NCI-H187 (cell line): ENCODE results near the gene MYRFL.

Experiments used
- DNase-seq, 2 experiments: peaks; one replicate each; lab custom pipeline; 2025; lab: John Stamatoyannopoulos, UW

Gene MYRFL

GRCh38 chr12:69897744-69898143 lies 72.7 kb downstream of the MYRFL start:
- DNase-seq = no peak

GRCh38 chr12:69898236-69898635 lies 73.2 kb downstream of the MYRFL start:
- DNase-seq = no peak

DNA sequence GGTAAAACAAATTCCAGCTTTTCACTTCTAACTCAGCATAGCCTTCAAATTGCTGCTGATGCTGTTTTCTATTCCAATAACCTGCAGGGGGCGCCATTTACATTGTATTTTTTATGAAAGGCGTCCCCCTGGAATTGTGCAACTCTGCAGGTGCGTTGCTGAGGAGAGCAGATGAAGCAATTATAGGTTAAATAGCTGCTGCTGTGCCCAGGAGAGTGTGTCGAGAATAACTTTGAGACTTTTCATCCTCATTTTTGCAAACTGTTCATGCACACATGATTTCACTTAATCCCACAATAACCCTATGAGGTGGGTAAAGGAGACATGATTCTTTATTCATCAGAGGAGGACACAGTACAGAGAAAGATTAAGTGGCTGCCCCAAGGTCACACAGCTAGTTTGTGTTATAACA lies 75.7 kb downstream of the MYRFL start:
- peak; percentile 45 to 79 for DNase-seq

GRCh38 chr12:69901221-69901905 lies 76.3 kb downstream of the MYRFL start:
- no peak for DNase-seq

- DNase-seq = no peak
Observed at GRCh38 chr12:69903548-69903947, 78.5 kb downstream of the MYRFL start.

- no peak for DNase-seq
Observed at GRCh38 chr12:69904777-69905176, 79.8 kb downstream of the MYRFL start.

DNA sequence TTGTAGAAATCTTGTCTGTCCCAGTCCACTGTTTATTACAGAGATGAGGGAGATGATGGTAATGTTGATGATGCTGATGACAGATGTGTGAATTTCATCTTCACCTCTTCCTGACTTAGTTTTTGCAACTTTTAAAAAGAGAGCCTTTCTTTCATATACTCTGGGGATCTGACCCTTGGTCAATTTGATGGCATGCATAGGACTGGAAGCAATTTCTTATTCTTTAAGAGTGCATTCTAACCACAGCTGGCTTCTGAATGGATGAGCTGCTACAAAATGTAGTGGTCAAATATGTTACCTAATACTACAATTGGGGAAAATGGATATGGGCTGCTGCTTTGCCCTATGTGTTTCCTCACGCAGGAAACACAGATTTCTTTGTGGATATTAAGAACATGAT lies 80.8 kb downstream of the MYRFL start:
- no peak for DNase-seq

GRCh38 chr12:69906411-69907216 lies 81.6 kb downstream of the MYRFL start:
- DNase-seq = no peak

- DNase-seq = no peak
Observed at GRCh38 chr12:69908203-69908602, 83.2 kb downstream of the MYRFL start.

DNA sequence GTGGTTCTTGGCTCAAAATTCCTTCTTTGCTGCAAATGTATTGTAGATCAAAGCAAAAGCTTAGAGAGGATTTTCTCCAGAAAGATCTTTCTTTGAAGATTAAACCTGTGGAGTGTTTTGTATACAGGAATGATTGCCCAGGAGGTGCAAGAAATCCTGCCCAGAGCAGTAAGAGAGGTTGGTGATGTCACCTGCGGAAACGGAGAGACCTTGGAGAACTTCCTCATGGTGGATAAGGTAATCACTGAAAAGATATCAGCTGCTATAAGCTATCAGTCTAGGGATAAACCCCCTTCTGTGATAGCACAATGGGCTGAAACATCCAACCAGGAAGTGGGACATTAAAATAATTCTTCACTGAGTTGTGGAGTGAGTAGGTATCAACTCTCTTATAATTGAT lies 85.7 kb downstream of the MYRFL start:
- DNase-seq = no peak

DNA sequence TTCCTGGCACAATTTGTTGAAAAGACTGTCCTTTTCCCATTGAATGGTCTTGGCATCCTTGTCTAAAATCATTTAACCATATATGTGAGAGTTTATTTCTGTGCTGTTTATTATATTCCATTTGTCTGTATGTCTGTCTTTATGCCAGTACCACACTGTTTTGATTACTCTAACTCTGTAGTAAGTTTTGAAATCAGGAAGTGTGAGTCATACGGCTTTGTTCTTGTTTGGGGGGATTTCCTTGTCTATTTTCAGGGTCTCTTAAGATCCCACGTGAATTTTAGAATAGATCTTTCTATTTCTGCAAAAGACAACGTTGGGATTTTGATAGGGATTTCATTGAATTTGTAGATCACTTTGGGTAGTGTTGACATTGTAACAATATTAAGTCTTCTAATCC lies 88.5 kb downstream of the MYRFL start:
- no peak for DNase-seq

DNA sequence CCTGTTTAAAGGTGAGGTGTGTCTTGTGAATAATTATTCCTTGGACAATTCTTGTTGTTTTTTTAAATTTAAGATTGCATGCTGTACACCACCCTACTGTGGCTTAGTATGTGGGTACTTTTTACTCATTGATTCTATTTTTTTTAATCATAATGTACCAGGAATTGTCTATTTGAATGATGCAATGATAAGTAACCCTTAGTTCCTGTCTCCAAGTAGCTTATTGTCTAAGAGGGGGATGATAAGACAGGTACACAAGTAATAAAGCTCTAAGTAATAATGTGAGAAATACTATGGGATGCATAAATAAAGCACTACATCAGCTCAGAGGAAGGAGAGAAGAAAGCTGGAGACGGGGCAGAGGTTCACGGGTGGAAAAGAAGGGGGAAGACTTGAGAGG lies 90.9 kb downstream of the MYRFL start:
- DNase-seq = no peak

- no peak for DNase-seq
Observed at GRCh38 chr12:69916544-69917235, 91.7 kb downstream of the MYRFL start.

DNA sequence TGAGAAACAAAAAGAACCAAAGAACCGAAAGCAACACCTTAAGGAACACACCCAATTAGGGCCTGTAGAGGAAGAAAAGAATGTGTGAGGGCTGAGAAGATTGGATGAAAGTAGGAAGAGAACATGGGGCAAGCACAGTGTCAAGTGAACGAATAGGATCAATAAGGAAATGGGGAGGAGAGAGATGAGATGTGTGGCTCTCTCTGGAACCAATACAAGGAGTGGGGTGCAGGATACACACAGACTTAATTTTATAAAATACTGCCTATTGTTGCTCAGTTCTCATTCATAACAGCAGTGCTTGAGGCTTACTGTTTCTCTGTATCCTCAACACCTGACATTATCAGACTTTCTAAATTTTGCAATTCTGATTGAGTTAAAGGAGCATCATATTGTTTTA lies 93.3 kb downstream of the MYRFL start:
- no peak for DNase-seq

DNA sequence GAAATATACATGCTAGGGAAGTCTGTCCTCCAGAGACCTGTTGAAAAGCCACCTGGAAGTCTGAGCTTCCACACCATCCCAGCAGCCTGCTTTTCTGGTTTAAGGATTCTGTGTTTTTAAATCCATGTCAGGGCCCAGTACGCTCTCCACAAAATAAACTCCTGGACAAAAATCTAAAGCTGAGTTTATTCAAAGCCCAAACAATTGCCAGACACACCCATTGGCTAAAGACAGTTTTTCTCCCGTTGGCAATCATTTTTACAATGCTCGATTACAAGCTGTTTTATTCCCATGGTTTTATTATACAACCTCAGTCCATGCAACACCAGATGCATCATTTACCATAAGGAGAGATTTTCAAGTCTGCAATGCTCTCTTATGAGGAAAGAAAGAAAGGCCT lies 94.5 kb downstream of the MYRFL start:
- no peak for DNase-seq

DNA sequence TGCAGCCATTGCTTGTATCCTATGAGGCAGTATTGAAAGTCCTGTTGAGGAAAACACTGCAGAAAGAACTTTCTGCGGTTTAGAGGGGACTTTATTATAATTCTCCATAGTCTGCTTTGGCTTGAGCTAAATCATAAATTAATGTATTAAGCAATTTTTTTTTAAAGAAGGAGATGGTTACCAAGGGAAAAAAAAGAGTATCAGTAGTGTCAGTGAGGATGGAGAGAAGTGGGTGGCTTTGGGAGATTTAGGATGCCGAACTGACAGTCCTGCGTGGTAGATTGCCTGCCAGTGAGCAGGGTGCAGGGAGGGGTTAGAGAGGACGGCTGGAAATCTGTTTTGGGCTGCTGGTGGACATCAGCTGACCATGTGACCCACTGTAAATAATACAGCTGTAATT lies 96.8 kb downstream of the MYRFL start:
- no peak for DNase-seq

DNA sequence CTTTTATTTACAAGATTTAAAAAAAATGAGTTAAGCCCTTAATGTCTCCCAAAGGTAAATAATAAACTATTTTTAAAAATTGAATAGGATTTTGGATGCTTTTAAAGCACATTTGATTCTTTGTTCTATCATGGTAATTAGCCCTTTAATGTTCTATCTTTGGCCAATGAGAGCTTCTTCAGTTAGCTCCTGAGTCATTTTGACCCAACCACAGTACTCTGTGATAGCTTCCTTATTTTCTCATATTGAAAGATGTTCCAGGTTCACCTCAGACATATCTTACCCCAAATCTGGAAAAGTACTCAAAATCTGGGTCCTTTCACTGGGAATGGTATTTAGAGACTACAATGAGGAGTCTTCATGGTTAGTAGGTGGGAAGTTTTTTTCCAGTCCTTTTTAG lies 98.0 kb downstream of the MYRFL start:
- no peak for DNase-seq

- DNase-seq = no peak
Observed at GRCh38 chr12:69925291-69925690, 100.3 kb downstream of the MYRFL start.

DNA sequence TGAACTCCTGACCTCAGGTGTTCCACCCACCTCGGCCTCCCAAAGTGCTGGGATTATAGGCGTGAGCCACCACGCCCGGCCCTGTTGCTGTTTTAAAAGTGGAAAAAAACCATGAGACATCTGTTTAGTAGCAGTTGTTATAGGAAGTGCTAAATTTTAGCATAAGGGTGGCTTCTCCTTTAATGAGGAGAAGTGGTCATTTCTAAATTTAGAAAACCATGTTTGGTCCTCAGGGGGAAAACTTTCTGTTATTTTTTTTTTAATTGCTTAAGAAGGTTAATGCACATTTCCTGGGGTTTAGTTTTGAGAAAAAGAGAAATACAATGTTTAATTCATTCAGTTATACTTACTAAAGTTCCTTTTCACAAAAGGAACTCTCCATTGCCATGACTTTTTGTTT lies 102.1 kb downstream of the MYRFL start:
- no peak for DNase-seq

DNA sequence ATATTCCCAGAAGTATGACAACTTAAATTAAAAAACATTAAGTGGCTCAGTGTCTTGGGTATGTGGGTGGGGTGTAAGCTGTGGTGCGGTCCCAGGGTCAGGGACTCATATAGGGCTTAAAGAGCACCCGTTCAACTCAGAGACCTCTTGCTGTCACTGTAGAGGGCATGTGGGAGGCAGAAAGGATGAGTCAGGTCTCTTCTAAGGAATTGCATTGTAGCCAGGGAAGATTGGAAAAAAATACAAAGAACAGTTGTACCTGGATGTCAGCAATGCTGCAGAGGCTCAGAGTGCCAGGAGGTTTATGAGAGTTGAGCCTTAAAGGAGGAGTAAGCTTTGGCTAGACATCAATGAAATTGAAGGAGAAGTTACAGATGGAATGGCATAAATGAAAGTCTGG lies 104.1 kb downstream of the MYRFL start:
- DNase-seq = no peak

- no peak for DNase-seq
Observed at GRCh38 chr12:69929531-69929930, 104.5 kb downstream of the MYRFL start.

DNA sequence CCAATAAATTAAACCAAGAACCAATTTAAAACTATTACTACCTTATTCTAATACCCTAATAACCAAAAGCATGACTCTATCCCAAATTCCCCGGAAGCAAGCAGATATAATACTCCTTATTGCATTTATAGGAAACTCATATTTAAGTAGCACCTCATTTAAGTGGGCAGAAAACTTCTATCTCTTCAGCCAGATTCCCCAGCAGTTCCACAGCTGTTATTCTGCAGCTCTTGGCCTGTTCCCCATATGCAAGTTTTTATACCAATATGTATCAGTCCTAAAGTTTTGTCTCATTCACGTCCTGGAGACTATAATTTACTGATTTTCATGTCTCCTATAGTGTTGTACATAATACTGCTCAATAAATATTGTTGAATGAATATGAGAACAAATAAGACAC lies 106.5 kb downstream of the MYRFL start:
- DNase-seq = no peak

- DNase-seq = no peak
Observed at GRCh38 chr12:69932154-69932553, 107.1 kb downstream of the MYRFL start.
